ENCODE measurements around the gene GRID1.

DNA sequence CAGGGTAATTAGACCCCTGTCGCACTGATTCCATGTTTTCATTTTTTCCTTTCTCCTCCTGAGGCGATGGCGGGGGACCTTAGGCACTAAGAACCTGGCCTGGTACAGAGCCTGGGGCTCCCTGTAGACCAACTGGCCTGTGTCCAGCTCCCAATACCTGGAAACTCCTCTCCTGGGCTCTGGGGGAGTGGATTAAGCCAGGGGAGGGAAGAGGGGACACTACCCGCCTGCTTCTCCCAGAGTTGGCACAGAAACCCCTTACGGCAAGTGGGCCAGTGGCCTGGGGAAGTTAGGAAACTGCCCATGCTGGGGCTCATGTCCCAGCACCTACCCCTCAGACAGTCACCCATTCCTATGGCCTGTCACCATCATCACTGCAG is 121.6 kb downstream of the GRID1 start:
- TF ChIP-seq PURB (CRISPR knock-in tag; IDR thresholded peaks at IDR 0.05; ENCODE audit: low read depth) (no peak), ZNF431 (CRISPR knock-in tag; IDR thresholded peaks at IDR 0.05) (no peak), YY1 (IDR thresholded peaks at IDR 0.05; ENCODE audit: borderline replicate concordance in 1 of 3, control insufficient read depth in 1 of 3, extremely low read depth in 1 of 3, insufficient read depth in 3 of 3, insufficient read length in 1 of 3, insufficient replicate concordance in 2 of 3, low read depth in 1 of 3, low read length in 2 of 3) (no peak), SIN3A (IDR thresholded peaks at IDR 0.05; ENCODE audit: borderline replicate concordance in 2 of 2, control insufficient read depth in 1 of 2, low read depth in 2 of 2, low read length in 2 of 2) (no peak), POLR2A (conservative IDR thresholded peaks at IDR 0.05) (no peak), ZNF121 (CRISPR knock-in tag; conservative IDR thresholded peaks at IDR 0.05) (no peak), COPS2 (conservative IDR thresholded peaks at IDR 0.05) (no peak), ZSCAN32 (CRISPR knock-in tag; IDR thresholded peaks at IDR 0.05) (no peak), ZNF445 (CRISPR knock-in tag; IDR thresholded peaks at IDR 0.05; ENCODE audit: low read depth) (no peak), NFYB (IDR thresholded peaks at IDR 0.05; ENCODE audit: extremely low read depth, insufficient read length) (no peak), MAFG (tag; conservative IDR thresholded peaks at IDR 0.05) (no peak)
- TF ChIP-seq, protein P1, sequence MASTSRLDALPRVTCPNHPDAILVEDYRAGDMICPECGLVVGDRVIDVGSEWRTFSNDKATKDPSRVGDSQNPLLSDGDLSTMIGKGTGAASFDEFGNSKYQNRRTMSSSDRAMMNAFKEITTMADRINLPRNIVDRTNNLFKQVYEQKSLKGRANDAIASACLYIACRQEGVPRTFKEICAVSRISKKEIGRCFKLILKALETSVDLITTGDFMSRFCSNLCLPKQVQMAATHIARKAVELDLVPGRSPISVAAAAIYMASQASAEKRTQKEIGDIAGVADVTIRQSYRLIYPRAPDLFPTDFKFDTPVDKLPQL (IDR thresholded peaks at IDR 0.05; ENCODE audit: extremely low read depth, insufficient read length): no peak
- TF ChIP-seq, protein P2, sequence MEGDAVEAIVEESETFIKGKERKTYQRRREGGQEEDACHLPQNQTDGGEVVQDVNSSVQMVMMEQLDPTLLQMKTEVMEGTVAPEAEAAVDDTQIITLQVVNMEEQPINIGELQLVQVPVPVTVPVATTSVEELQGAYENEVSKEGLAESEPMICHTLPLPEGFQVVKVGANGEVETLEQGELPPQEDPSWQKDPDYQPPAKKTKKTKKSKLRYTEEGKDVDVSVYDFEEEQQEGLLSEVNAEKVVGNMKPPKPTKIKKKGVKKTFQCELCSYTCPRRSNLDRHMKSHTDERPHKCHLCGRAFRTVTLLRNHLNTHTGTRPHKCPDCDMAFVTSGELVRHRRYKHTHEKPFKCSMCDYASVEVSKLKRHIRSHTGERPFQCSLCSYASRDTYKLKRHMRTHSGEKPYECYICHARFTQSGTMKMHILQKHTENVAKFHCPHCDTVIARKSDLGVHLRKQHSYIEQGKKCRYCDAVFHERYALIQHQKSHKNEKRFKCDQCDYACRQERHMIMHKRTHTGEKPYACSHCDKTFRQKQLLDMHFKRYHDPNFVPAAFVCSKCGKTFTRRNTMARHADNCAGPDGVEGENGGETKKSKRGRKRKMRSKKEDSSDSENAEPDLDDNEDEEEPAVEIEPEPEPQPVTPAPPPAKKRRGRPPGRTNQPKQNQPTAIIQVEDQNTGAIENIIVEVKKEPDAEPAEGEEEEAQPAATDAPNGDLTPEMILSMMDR (IDR thresholded peaks at IDR 0.05 in 2 of 3, conservative IDR thresholded peaks at IDR 0.05 in 1 of 3; ENCODE audit: insufficient read depth in 2 of 3, low read depth in 1 of 3, low read length in 3 of 3): no peak
- TF ChIP-seq, protein P3, sequence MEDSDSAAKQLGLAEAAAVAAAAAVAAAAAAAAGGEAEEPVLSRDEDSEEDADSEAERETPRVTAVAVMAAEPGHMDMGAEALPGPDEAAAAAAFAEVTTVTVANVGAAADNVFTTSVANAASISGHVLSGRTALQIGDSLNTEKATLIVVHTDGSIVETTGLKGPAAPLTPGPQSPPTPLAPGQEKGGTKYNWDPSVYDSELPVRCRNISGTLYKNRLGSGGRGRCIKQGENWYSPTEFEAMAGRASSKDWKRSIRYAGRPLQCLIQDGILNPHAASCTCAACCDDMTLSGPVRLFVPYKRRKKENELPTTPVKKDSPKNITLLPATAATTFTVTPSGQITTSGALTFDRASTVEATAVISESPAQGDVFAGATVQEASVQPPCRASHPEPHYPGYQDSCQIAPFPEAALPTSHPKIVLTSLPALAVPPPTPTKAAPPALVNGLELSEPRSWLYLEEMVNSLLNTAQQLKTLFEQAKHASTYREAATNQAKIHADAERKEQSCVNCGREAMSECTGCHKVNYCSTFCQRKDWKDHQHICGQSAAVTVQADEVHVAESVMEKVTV (CRISPR knock-in tag; IDR thresholded peaks at IDR 0.05): no peak
